Fibroblast of skin of left biceps (primary cell): ENCODE data around the gene SMIM29.
A peak's percentile ranks its signal among the peaks of the same experiment; 100 is the strongest.
"Not testable (repeated sequence)": the region's sequence is repeated elsewhere in the genome, so short reads cannot be mapped to it uniquely, and the experiment has no call there.

Source experiments
- DNase-seq, 2 experiments: peaks; one replicate each; pipeline ENCODE4 v3.0.0-alpha.2; 2013; ENCODE audit warnings: low read depth in 2 of 2

Gene SMIM29

DNA sequence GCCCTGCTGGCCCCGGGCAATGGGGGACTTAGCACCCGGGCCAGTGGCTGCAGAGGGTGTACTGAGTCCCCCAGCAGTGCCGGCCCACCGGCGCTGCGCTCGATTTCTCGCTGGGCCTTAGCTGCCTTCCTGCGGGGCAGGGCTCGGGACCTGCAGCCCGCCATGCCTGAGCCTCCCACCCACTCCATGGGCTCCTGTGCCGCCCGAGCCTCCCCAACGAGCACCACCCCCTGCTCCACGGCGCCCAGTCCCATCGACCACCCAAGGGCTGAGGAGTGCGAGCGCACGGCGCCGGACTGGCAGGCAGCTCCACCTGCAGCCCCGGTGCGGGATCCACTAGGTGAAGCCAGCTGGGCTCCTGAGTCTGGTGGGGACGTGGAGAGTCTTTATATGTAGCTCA lies 20.3 kb upstream of the SMIM29 start:
- not testable (repeated sequence) for DNase-seq

- DNase-seq: no peak
These were observed 18.9 kb upstream of the SMIM29 start for GRCh38 chr6:34267746-34268145.

DNA sequence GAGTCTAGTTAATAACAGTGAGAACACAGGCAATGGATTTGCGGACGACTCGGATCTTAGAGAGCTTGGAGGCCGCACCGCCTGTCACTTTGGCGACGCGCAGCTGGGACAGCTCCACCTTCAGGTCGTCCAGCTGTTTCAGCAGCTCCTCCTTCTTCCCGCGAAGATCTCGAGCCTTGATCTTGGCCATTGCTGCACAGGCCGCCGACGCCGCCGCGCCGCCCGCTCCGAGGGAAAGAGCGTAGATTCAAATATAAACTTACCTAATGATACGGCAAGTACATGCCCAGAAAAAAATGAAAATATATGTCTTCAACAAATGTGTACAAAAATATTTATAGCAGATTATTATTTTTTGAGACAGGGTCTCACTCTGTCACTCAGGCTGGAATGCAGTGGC lies 14.7 kb upstream of the SMIM29 start:
- not testable (repeated sequence) for DNase-seq

- no peak for DNase-seq
These were observed 11.9 kb upstream of the SMIM29 start for GRCh38 chr6:34260576-34261267.

- no peak for DNase-seq
These were observed 10.8 kb upstream of the SMIM29 start for GRCh38 chr6:34259529-34260069.

- not testable (repeated sequence) for DNase-seq
These were observed 3.6 kb upstream of the SMIM29 start for GRCh38 chr6:34252395-34252794.

DNA sequence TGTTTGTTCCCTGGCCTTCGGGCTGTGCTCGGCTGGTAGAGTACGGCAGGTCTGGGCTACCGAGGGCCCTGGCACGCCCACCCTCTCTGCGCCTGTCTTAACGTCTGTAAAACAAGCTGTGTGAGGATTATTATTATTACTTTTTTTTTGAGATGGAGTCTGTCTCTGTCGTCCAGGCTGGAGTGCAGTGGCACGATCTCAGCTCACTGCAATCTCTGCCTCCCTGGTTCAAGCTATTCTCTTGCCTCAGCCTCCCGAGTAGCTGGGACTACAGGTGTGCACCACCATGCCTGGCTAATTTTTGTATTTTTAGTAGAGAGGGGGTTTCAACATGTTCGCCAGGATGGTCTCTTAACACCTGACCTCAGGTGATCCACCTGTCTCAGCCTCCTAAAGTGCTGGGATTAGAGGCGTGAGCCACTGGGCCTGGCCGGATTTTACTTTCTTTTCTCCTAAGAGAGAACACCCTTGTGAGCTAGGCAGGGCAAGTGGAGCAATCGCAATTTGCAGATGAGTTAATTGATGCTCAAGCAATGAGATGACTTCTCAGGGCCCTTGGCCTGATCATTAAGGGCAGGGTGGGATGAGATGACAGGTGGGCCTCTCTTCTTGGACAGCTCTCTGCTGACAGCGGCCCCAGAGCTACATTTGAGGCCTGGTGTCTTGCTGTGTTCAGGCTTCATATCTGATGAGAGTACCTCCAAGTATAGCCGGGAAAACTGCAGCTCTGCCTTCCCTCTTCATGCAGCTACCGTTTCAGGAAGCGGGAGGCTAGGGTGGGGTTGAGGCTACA lies 859 bp upstream of the SMIM29 start:
- no peak for DNase-seq

DNA sequence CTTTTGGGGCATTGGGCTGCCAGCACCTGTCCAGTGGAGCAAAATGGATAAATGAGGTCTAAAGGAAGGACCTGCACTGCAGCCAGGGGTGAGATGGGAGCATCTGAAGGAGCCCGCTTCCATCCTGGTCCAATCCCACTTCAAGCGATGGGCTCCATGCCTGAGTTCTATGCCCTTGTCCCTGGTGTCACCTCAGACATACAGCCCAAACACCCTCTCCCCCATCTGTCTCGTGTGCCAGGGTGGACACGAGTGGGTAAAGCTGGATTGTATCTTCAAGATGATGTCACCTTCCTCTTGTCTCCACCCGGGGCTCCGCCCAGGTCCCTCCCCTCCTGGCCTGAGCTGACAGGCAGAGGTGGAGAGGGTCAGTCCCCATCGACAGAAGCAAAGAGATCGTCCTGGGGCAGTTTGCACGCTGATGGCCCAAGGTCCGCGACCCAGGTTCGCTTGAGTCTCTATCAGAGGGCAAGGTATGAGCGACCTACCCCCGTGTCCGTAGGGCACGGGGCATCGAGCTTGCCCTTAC lies 544 bp downstream of the SMIM29 start:
- DNase-seq: no peak

- no peak for DNase-seq
These were observed 1.2 kb downstream of the SMIM29 start for GRCh38 chr6:34247481-34248197.

DNA sequence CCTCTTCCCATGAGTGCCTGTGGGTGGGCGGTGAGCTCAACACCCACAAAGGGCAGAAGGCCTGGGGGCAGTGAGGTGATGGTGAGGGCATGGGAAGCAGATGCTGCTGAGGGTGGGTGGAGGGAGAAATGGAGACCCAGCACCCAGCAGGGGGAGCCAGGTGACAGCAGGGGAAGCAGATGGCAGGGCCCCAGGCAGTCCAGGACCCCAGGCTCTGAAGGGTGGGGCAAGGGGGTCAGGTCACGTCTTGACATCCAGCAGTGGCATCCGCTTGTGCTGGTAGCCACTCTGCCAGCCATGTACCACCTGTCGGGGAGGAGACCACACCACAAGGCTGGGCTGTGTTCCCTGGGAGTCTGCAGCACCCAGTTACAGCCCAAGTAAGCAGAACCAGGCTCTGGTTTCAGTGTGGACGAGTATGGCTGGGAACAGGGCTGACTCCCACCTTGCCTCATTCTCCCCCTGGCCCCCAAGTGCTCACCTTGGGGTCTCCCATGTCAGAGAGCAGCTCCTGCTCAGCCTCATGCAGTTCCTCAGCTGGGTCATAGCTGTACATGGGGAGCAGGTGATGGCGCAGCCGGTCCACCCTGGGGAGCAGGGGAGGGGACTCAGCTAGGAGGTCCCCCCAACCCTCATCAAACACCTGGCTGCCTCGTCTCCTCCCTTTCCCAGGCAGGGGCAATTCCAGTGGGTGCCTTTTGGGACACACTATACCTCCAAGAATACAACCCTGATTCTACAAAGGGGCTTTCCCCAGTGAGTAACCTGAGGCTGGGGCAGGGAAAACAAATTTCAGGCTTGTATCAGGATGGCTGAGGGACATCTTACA lies 2.0 kb downstream of the SMIM29 start:
- DNase-seq: no peak

DNA sequence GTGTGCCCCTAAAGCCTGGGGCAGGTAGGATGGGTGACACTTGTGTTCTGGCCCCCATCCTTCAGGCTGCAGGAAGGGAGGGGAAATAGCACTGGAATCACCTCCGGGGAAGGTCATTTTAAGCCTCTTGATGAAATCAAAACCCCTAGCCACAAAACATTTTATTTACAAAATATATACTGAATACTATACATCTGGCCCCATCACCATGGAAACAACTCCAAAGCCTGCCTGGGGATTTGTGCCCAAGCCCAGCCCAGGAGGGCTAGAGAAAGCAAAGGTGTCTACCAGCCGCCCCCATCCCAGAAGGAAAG lies 2.6 kb downstream of the SMIM29 start:
- no peak for DNase-seq

- DNase-seq: not testable (repeated sequence)
These were observed 3.1 kb downstream of the SMIM29 start for GRCh38 chr6:34245761-34246140.

- DNase-seq: not testable (repeated sequence)
These were observed 3.6 kb downstream of the SMIM29 start for GRCh38 chr6:34245032-34245760.

DNA sequence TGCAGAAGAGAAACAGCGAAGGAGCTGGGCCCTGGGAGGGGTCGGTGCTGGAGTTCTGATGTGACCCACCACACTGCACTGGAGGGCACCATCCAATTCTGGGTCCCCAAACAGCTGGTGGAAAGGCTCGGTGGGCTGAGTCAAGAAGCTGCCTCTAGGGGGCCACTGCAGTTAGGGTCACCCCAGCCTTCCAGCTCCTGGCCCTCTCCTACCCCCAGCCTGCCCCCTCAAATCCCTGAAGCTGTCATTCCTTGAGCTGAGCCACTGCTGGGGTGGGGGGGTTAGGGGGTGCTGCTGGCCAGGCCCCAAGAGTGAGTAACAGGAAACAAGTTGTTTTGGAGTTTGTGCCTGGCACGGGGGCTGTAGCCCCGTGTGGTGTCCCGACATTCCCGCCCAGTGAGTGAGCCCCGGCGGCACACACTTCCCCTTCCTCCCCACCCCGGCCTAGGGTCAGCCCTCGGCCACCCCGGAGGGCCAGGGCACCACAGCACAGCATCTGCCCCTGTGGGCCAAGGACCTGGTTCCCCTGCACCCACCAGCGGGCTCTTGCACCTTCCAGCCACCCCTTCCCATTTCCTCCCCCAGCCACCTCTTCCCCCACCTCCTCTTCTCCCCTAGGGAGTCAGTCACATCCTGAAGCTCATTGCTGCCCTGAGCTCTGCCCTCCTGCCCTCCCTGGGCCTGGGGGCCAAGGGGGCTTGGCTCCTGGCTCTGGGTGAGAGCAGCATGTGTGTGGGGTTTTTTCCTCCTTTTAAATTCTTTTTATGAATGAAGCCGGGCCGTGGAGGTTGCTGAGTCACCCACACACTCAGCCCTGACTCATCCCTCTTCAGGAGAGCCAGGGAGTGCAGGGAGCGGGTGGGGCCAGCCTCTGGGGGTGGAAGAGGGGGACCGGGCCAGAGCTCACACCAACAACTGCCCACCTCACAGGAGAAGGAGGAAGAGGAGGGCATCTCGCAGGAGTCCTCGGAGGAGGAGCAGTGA lies 4.6 kb downstream of the SMIM29 start:
- DNase-seq: peak; percentile 63 to 65

- DNase-seq: no peak
These were observed 5.6 kb downstream of the SMIM29 start for GRCh38 chr6:34243131-34243771.

- DNase-seq: no peak
These were observed 6.3 kb downstream of the SMIM29 start for GRCh38 chr6:34242252-34243130.

DNA sequence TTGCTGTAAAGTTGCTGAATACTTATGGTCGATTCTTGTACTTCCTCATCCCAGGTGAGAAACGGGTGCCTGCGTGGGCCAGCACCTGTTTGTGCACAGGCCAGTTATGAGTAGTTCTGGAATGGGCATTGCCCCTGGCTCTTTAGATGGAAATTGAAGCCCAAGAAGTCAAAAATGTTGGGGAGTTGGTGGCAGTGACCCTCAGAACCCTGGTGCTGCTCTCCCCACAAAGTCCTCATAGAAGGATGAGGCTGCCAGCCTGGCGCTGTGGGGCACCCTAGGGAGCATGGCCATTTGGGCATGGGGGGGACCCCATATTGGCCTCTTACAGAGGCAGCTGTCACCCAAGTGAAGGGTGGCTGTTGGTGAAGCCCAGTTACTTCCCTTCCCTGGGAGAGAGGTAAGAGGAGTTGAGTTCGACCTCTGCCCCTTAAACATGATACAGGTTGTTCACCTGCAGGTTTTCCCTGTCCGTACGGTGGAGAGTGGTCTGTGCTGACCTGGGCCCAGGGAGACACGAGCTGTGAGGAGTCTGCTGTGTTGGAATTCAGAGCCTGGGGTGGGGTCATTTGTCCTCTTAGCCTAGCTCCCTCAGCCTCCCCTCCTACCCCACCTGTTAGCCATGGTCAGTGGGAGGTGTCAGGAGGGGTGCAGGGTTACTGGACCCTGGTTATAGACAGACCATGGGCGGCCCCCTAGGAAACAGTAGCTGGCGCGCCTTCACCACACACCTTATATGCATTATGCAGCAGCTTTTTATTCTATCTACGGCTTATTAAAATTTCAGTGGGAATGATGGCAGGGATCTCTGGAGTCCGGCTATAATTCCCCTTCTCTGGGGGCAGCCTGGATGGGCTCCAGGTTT lies 7.2 kb downstream of the SMIM29 start:
- no peak for DNase-seq
